Prostate gland (tissue), 2 donors: ENCODE results near the gene PANX2.

ENCODE experiments used
- CTCF ChIP-seq, 4 experiments: fragments of 200-600 bp in 2 of 4; fragments of 450-650 bp in 2 of 4; sonication (generic) in 2 of 4; IDR thresholded peaks; 1 replicate in 3 of 4; 2 replicates in 1 of 4; pipeline ENCODE4 v1.5.1; 2016 to 2019; ENCODE audit warnings: antibody characterized with exemption in 4 of 4, mild to moderate bottlenecking in 2 of 4, moderate library complexity in 2 of 4
- POLR2A ChIP-seq: fragments of 450-650 bp; IDR thresholded peaks from one replicate; pipeline ENCODE4 v1.6.1; 2016; ENCODE audit warnings: antibody characterized with exemption, mild to moderate bottlenecking
- POLR2AphosphoS5 ChIP-seq: sonication (generic); formaldehyde crosslinking; IDR thresholded peaks from one replicate; pipeline ENCODE4 v1.6.1; 2017; ENCODE audit warnings: antibody characterized with exemption

DNA sequence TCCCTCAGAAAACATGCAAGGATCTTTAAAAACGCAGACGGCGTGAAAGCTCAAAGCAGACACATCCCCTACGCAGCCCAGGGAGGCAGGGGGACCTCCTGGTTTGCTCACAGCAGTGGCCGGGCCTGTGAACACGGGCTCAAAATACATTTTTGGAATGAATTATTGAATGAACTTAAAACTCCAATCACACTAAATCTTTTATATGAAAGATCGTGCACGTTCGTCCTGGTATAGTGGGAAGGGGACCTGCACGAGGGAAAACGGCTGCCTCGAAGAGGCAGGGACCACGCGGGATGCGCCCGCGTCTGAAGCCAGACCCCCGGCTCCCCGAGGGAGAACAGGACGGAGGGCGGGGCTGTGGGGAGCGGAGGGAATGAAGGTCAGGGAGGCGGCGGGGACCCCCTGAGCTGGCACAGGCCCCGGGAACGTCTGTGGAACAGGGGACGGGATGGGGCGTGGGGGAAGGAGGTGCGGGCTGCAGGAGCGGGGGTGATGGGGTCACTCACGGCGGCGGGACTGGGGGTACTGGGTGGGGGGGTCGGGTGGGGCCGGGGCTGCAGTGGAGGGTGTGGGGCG is 1.3 kb upstream of the PANX2 start:
- TF ChIP-seq CTCF (IDR thresholded peaks at IDR 0.05) (no peak), POLR2AphosphoS5 (no peak), POLR2A (no peak)
